CD4-positive, alpha-beta T cell treated with Interleukin-17A for 4 hours (primary cell): ENCODE data around the gene XPA.
A peak's percentile ranks its signal among the peaks of the same experiment; 100 is the strongest.
"Not testable (repeated sequence)": the region's sequence is repeated elsewhere in the genome, so short reads cannot be mapped to it uniquely, and the experiment has no call there.

Experiments used
- DNase-seq: peaks from one replicate; pipeline ENCODE4 v3.0.0-alpha.2; 2020; ENCODE audit warnings: mixed read lengths

The XPA gene

DNA sequence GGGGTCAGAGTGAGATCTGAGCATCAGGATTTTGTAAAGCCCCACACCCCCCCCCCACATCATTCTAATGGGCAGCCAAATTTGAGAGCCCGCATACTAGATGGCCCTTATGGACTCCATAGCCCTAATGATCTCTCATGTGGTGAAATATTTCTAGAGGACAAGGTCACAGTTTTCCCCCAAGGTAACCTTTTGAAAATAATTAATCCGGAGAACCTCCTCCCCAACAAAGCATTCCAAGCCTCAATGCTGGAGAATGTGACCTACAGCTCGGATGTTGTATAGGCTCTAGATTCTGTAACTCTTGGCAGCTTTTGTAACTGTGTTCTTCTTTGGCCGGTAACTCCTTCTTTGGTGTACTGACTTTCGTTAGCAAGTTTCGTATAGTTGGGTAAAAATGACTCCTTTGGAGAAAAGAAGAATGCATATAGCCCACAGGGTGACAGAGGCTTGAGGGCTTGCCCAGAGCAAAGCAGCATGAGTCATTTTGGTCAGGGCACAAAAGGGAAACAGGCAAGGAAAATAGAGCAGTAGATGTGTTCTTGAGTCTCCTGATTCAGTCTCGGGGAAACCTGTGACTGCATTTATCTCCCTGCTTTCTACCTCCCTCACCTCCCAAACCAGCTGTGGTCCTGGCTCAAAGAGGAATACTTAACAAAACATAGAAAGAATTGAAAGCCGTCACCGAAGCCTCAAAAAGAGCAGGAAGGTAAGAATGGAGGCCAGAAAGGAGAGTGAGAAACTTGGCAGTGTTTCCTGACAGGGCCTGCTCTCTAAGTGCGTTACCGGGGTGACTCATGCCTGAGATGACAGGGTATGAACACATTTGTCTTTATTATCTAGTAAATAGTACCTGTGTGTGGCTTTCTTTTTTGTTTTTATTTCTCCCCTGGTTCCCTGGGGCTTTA lies 6.6 kb upstream of the XPA start:
- peak; percentile 40 for DNase-seq

DNA sequence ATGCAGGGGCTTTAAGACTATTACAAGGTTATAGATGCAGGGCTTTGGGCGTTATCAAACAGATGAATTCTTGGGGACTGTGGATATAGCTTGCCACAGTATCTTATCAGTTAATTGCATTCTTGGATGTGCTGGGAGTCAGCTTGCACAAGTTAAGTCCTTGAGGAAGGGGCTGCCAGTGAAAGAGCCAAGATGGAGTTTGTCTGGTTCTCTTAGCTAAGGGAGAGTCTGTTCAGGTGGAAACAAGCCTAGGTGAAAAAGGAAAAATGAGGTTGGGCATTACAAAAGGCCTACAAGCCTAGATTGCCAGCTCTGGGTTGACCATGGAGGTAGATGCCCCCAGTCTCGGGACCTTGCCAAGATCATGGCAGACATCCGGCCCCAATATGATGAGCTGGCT lies 2.7 kb upstream of the XPA start:
- not testable (repeated sequence) for DNase-seq

GRCh38 chr9:97699281-97699680 lies 2.1 kb upstream of the XPA start:
- DNase-seq = not testable (repeated sequence)

GRCh38 chr9:97698865-97699264 lies 1.7 kb upstream of the XPA start:
- no peak for DNase-seq

DNA sequence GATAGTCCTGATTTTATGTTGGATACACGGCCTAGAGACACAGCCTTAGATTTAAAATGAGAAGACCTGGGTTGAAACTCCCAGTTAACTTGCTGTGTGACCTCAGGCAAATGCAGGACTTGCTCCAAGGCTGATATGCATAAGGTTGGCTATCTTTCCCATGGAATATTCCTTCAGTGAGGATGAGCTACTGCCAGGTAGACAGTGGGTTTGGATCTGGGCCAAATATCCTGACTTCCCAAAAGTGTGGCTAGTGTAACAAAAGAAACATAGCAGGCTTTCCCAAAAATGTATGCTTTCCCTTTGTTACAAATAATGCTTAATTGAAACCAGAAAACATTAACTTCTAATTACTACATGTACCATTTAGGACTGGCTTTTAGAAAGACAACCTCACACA lies 697 bp upstream of the XPA start:
- no peak for DNase-seq

DNA sequence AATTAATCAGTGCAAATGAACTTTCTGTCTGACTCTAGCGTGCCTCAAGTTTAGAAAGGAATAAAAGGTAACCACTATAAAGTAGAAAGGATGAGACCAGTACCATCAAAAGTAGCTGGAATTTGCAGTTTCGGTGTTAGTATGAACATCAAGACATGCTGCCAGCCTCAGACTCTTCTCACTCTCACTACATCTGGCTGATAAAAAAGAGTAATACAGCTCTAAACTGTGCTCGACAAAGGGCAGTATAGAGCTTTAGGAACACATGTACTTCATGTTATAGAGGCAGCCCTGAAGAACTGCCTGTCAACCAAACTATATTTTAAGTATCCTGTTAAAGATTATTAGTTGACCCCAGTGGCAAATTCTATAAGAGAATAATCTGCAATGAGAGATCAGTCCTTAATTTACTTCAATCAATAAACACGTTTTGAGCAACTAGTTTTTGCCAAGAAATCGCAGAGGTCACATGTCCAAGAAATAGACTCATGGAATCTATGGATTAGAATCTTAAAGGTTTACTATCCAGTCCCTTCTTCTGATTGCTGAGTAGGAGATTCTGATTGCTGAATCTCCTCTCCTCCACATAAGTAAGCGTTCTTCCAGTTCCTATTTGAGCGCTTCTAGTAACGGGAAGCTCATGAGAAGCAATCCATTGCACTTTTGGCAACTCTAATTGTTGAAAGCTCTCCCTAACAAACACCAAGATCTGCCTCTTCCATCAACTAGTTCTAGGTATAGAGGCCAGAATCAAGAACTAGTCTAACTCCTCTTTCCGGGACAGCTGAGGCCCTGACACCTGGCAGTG lies 941 bp downstream of the XPA start:
- no peak for DNase-seq

DNA sequence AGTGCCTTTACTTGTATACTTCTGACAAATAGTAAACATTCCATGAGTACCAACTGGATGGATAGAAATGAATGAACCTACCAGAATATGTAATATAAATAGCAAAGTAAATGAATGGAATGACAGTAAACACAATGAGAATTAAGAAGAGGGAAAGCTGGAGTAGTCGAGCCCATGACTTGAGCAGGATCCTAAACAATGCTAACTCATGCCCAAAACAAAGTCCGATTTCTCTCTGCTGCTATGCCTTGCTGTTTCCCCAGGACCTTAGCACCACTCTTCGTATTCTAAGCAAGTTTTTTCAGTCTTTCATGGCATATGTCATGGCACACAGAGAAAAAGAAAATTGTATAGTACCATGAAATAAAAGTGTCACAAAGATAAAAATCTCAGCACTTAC lies 1.8 kb downstream of the XPA start:
- DNase-seq = no peak

DNA sequence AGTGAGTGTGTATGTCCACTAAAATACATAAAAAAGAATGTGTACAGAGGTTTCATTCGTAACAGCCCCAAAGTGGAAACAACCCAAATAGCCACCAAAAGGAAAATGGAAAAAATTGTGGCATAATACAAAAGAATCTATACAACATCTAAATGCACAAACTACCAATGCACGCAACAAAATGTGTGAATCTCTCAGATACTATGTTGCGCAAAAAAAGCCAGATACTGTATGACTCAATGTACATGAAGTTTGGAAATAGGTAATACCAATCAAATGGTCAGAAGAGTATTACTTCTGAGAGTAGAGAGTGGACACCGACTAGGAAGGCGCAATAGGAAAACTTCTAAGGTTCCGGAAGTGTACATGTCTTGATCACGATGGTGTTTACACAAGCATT lies 2.4 kb downstream of the XPA start:
- DNase-seq = no peak

GRCh38 chr9:97689401-97690180 lies 7.5 kb downstream of the XPA start:
- DNase-seq = no peak

DNA sequence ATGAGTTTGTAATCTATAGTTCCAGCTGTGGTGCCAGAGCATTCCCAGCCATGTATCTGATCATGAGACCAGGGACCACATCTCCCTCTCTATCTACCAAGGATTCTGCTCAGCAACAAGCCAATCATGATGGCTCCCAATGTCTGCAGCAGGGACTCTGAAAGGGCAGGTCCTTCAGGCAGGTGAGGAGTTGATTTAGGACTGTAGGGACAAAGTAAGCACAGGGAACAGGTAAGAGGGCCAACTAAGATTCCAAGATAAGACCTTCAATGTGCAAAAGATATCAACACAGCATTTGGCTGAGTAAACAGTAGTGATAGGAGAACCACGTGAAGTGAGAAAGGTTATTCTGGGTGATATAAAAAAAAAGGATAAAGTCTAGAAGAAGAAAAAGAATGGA lies 8.5 kb downstream of the XPA start:
- DNase-seq = no peak

- no peak for DNase-seq
Observed at GRCh38 chr9:97682242-97682641, 14.9 kb downstream of the XPA start.

DNA sequence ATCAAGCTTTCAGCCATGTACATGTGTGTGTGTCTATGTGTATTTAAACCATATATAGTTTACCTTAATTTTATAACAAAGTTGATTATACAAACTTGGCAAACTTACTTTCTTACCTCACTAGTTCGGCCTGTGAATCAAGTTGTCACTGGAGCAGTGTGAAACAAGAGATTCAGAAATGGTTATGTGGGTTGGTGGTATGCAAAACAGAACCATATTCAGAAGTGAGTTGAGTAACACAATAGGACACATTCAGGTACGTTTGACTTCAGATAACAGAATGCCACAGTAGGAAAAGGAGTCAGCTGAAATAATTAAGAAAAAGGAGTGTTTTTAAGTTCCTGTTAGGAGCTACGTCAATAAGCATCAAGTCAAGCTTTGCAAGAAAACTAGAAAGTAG lies 21.5 kb downstream of the XPA start:
- DNase-seq = no peak

DNA sequence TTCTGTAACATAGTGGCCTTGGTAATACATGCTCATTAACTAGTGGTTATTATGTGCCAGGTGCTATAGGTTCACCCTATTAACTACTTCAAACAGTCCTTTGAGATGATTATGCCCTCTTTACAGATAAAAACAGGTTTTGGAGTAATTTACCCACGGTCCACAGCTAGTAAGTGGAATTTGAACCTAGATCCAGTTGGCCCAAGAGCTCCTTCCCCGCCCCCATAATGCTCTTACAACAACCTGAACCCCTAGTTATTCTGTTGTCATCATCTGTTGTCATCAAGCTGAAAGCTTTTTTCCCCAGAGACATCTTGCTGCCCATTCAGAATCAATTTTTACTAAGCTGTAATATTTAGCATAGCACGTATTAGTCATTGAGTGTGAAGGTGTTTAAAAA lies 23.2 kb downstream of the XPA start:
- no peak for DNase-seq

GRCh38 chr9:97672403-97672802 lies 24.7 kb downstream of the XPA start:
- no peak for DNase-seq

DNA sequence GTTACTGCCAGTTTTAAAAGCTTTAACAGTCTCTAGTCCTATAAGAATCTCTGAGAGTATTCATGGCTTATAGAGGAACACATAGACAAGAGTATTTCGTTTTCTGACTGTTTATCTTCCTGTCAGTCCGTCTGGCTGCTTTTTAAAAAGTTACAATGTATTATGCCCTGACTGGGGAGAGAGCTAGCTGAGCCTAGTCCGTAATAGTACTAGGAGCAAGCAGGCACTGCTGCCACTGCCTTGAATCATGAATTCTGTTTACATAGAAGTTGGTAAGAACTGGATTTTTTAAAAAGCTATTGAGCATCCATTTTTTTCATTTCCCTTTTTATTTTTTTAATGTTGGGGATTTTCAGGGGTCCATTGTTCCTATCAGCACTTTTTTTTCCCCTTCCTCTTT lies 26.6 kb downstream of the XPA start:
- DNase-seq = no peak

GRCh38 chr9:97668485-97668884 lies 28.7 kb downstream of the XPA start:
- DNase-seq = no peak

DNA sequence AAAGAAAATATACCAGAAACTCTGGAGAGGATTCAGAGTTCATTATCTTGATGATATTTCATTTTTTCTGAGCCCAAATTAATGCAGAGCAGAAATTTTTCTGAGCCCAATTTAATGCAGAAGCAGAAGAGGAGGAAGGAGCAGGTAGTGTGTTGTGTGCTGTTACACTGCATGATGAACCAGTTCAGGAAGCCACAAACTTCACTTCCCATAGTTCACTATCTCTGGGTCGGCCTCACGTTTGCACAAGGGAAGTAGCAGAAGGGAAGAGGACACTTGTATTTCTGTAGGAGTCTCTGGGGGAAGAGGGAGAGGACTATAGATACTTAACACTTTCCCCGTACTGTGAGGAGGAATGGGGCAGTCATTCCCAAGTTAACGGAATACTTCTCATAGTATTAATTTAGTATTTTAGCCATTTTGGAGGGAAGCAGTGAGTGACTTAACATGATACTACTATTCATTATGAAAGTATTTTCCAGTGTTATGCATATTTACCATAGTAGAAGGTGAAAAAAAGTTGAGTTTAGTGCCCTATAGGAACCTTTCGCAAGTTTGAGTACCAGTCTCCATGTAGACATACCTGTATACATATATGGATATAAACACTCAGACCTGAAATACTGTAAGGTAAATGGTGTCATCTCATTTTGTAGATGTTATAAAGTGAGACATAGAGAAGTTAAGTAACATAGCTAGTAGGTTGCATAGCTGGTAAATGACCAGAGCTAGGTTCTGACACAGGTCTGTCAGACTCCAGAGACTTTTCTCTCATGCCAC lies 30.0 kb downstream of the XPA start:
- no peak for DNase-seq

GRCh38 chr9:97665742-97666141 lies 31.4 kb downstream of the XPA start:
- no peak for DNase-seq

GRCh38 chr9:97660847-97661246 lies 36.3 kb downstream of the XPA start:
- DNase-seq = no peak

DNA sequence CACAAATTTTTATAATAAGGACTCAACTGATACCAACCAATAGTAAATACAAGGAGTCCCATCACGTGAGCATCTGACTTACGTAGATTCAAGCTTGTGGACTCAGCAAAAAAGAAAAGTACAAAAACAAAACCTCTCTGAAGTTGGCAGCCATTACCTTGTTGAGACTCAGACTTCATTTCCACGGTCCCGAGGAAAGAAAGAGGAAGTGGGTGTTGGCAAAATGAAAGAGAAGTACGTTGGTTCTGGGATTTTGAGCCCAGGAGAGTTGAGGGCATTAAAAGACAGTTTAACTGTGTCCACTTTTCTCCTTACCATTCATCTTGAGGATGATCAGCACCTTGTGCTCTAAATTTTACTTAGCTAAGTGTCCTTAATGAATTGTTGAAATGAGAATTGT lies 36.8 kb downstream of the XPA start:
- DNase-seq = no peak

DNA sequence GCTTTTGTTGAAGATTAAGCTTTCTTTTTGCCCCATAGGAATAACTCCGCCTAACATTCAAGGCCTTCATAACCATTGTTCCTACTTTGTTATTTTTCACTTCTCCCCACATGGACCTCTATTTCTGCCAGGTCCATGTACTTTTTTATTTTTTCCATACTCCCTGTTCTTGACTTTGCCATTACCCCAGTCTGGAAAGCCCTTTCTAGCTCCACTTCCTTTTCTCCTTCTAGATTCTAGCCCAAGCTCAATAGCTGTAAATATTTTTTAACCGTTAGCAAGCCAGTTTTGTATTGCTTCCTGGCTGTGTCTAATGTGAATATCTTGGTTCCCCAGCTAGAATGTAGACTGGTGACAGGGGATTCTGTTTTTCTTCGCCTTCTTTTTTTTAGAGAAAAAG lies 37.4 kb downstream of the XPA start:
- no peak for DNase-seq

- no peak for DNase-seq
Observed at GRCh38 chr9:97658707-97659106, 38.4 kb downstream of the XPA start.

GRCh38 chr9:97651646-97652045 lies 45.5 kb downstream of the XPA start:
- DNase-seq = no peak
